OCI-LY1 (cell line): ENCODE data around the gene PALS1.

ENCODE experiments used
- H2AFZ ChIP-seq: fragments of 200-600 bp; sonication (generic), shearing (Covaris generic); 2 replicates; pipeline ENCODE4 v1.6.0; 2014; ENCODE audit warnings: antibody characterized with exemption, mild to moderate bottlenecking, low read length
- H3F3A ChIP-seq: fragments of 200-600 bp; sonication (generic), shearing (Covaris generic); 2 replicates; pipeline ENCODE4 v1.6.0; 2014; ENCODE audit warnings: mild to moderate bottlenecking, antibody characterized with exemption, low read length, moderate library complexity; ENCODE audit not compliant: insufficient read depth
- H3K27ac ChIP-seq: fragments of 200-600 bp; sonication (generic); 2 replicates; pipeline ENCODE4 v1.5.1; 2014; ENCODE audit warnings: low read length, mixed run types, mild to moderate bottlenecking, low read depth; ENCODE audit not compliant: poor library complexity, severe bottlenecking
- H3K27me3 ChIP-seq: fragments of 200-600 bp; sonication (generic); 2 replicates; pipeline ENCODE4 v1.6.0; 2014; ENCODE audit warnings: antibody characterized with exemption, mild to moderate bottlenecking, low read length, moderate library complexity; ENCODE audit not compliant: insufficient read depth
- H3K36me3 ChIP-seq: fragments of 200-600 bp; sonication (generic); 2 replicates; pipeline ENCODE4 v1.6.1; 2014; ENCODE audit warnings: mild to moderate bottlenecking, antibody characterized with exemption, low read length, moderate library complexity, mixed read lengths; ENCODE audit not compliant: insufficient read depth
- H3K4me1 ChIP-seq: fragments of 200-600 bp; sonication (generic); 2 replicates; pipeline ENCODE4 v1.5.1; 2014; ENCODE audit warnings: mild to moderate bottlenecking, low read length, moderate library complexity; ENCODE audit not compliant: insufficient read depth, severe bottlenecking
- H3K4me2 ChIP-seq: fragments of 200-600 bp; sonication (generic), shearing (Covaris generic); 2 replicates; pipeline ENCODE4 v1.6.1; 2014; ENCODE audit warnings: low read length
- H3K4me3 ChIP-seq: fragments of 200-600 bp; sonication (generic); 2 replicates; pipeline ENCODE4 v1.5.1; 2014; ENCODE audit warnings: low read length, low read depth, mild to moderate bottlenecking, mixed read lengths; ENCODE audit not compliant: poor library complexity, severe bottlenecking
- H3K79me2 ChIP-seq: fragments of 200-600 bp; shearing (Covaris generic); 2 replicates; pipeline ENCODE4 v1.6.1; 2016; ENCODE audit warnings: mixed run types, low read length, mixed read lengths; ENCODE audit not compliant: insufficient read depth
- H3K9ac ChIP-seq: fragments of 200-600 bp; sonication (generic), shearing (Covaris generic); 2 replicates; pipeline ENCODE4 v1.6.1; 2014; ENCODE audit warnings: mild to moderate bottlenecking, low read length, mixed read lengths
- H3K9me2 ChIP-seq: fragments of 200-600 bp; sonication (generic), shearing (Covaris generic); 2 replicates; pipeline ENCODE4 v1.6.1; 2014; ENCODE audit warnings: low read depth, mild to moderate bottlenecking, low read length, mixed read lengths
- H3K9me3 ChIP-seq: fragments of 200-600 bp; shearing (Covaris generic); 2 replicates; pipeline ENCODE4 v1.6.1; 2014; ENCODE audit warnings: low read length, mixed read lengths
- H4K20me1 ChIP-seq: fragments of 200-600 bp; sonication (generic), shearing (Covaris generic); 2 replicates; pipeline ENCODE4 v1.6.0; 2016; ENCODE audit warnings: mild to moderate bottlenecking, low read length; ENCODE audit not compliant: insufficient read depth
- CTCF ChIP-seq: fragments of 200-600 bp; sonication (generic), shearing (Covaris generic); IDR thresholded peaks from 2 replicates; pipeline ENCODE4 v1.5.1; 2017; ENCODE audit warnings: mild to moderate bottlenecking, antibody characterized with exemption, low read length, moderate library complexity, mixed read lengths
- EZH2 ChIP-seq: fragments of 200-600 bp; sonication (generic), shearing (Covaris generic); IDR thresholded peaks from 2 replicates; pipeline ENCODE4 v1.8.0; 2017; ENCODE audit warnings: borderline replicate concordance, mixed run types, mild to moderate bottlenecking, antibody characterized with exemption, low read length, moderate library complexity, mixed read lengths

PALS1 gene

GRCh38 chr14:67265131-67265530 lies 23.9 kb downstream of the PALS1 start:
- Histone ChIP-seq H3K79me2 (peaks cover 32% of the 10 kb centered on the region), H2AFZ (no peak overlapping the region), H3K9me2 (no peaks in the 10 kb centered on the region), H3K27me3 (no peaks in the 10 kb centered on the region), H4K20me1 (peaks cover 4% of the 10 kb centered on the region; the same call in 1 of the 2 replicates), H3K4me3 (no peak overlapping the region), H3F3A (no peaks in the 10 kb centered on the region), H3K36me3 (no peaks in the 10 kb centered on the region), H3K9ac (no peak overlapping the region), H3K27ac (no peak overlapping the region), H3K4me1 (no peaks in the 10 kb centered on the region), H3K4me2 (no peak overlapping the region), H3K9me3 (no peaks in the 10 kb centered on the region)
- no peak for TF ChIP-seq EZH2
- no peak for TF ChIP-seq CTCF

GRCh38 chr14:67267576-67268328 lies 26.5 kb downstream of the PALS1 start:
- H3K9me2 ChIP-seq: no peaks in the 10 kb centered on the region
- peaks cover 18% of the 10 kb centered on the region for H3K79me2 ChIP-seq
- TF ChIP-seq EZH2 (no peak), CTCF (no peak)
- peaks cover 17% of the 10 kb centered on the region for H3K36me3 ChIP-seq
- no peaks in the 10 kb centered on the region for H3F3A ChIP-seq
- H2AFZ ChIP-seq: no peak overlapping the region
- no peak overlapping the region for H3K4me2 ChIP-seq
- H3K4me1 ChIP-seq: no peaks in the 10 kb centered on the region
- no peak overlapping the region for H3K9ac ChIP-seq
- H3K9me3 ChIP-seq: no peaks in the 10 kb centered on the region
- no peak overlapping the region for H3K27ac ChIP-seq
- no peak overlapping the region for H3K4me3 ChIP-seq
- H4K20me1 ChIP-seq: no peaks in the 10 kb centered on the region
- H3K27me3 ChIP-seq: no peaks in the 10 kb centered on the region

- no peak overlapping the region for H3K4me3 ChIP-seq
- H3K36me3 ChIP-seq: peaks cover 22% of the 10 kb centered on the region
- H3K9ac ChIP-seq: no peak overlapping the region
- H2AFZ ChIP-seq: no peak overlapping the region
- H4K20me1 ChIP-seq: no peaks in the 10 kb centered on the region
- H3K4me1 ChIP-seq: no peaks in the 10 kb centered on the region
- H3K9me3 ChIP-seq: no peaks in the 10 kb centered on the region
- H3K9me2 ChIP-seq: no peaks in the 10 kb centered on the region
- H3F3A ChIP-seq: no peaks in the 10 kb centered on the region
- H3K79me2 ChIP-seq: peaks cover 13% of the 10 kb centered on the region
- H3K4me2 ChIP-seq: no peak overlapping the region
- H3K27ac ChIP-seq: no peak overlapping the region
- no peak for TF ChIP-seq CTCF
- TF ChIP-seq EZH2: no peak
- no peaks in the 10 kb centered on the region for H3K27me3 ChIP-seq
Observed at GRCh38 chr14:67268426-67269150, 27.4 kb downstream of the PALS1 start.
